NCI-H187 treated with DMSO at 0.1 percent for 48 hours (cell line): Measurements from ENCODE around the gene CAMK2B.
A peak's percentile ranks its signal among the peaks of the same experiment; 100 is the strongest.
"Not testable (repeated sequence)": the region's sequence is repeated elsewhere in the genome, so short reads cannot be mapped to it uniquely, and the experiment has no call there.

ENCODE experiments used
- DNase-seq: peaks from one replicate; lab custom pipeline; 2025; lab: John Stamatoyannopoulos, UW

Gene CAMK2B

DNA sequence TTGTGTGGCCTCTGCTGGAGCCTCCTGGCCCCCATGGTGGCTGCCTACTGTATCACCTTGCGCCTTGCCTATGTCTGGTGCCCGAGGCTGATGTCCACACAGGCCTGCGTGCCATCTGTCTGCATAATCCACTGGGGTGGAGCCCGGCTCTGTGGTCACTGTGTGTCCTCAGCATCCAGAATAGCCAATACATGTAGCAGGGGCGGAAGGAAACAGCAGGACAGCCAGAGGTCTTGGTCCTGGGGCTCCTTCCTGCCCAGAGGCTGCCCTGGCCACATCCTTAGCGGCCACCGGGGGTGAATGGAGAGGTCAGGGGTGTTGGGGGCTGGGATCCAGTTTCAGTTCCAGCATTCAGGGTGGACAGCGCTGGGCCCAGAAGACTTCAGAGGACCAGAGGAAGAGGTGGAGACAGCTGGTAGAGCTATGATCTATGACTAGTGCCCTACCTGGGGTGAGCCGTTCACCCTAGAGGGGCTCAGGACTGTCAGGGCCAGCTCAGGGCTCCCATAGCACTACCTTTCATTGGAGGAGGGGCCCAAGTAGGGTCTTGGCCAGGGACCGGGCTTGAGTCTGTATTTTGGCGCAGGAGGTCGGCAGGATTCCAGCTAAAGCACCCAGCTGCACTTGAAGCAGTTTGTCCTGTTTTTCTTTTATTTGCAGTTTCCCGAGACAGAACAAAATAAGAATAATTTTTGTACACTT is 108.7 kb downstream of the CAMK2B start:
- no peak for DNase-seq

DNA sequence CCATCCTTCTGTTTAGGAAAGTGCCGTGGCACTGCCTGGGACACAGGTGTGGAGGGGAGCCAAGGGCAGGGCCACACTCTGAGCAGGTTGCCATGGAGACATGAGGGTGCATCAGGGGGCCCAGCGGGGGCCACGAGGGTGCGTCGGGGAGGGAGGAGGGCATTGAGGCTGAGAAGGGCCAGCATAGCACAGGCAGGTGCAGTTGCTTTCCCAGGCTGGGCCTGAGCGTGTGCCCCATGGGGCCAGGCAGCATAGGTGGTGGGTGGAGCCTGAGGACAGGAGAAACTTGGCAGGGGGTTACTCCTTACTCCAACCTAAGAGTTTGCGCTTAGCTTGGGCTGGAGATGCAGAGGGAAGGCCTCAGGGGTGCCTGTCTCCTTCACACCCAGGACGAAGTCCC is 109.4 kb downstream of the CAMK2B start:
- no peak for DNase-seq

DNA sequence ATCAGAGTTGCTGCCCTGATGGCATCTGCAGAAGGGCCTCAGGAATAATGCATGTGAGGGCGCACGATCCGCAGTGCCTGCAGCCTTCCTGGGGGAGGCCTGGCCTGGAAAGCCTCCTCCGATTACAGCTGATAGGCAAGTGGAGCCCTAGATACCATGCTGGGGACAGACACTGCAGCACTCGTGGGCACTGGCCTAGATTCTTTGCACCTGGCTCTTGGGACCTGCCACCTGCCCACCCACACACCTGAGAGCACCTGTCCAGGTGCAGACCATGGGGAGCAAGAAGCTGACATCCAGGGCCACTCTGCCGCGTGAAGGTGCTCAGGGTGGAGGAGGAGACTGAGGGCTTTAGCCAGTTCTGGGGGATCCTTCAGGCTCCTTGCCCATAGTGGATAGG is 109.9 kb downstream of the CAMK2B start:
- DNase-seq = peak; percentile 21

DNA sequence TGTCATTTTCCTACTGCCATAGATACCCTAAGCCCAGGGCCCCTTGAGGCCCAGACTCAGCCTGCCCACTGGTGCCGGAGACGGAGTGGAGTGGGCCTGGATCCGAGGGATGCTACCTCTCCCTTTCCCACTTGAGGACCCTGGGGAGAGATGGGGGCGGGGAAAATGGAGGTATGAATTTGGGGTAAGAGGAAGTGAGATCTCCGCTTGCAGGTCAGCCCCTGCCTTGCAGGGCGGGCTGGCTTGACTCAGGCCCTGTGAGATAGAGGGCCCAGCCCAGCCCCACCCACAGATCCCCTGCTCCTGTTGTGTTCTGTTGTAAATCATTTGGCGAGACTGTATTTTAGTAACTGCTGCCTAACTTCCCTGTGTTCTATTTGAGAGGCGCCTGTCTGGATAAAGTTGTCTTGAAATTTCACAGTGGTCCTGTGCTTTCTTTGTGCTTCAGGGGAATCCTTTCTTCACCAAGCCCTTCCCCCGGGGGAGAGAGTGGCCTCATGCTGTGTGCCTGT is 111.5 kb downstream of the CAMK2B start:
- DNase-seq = no peak

DNA sequence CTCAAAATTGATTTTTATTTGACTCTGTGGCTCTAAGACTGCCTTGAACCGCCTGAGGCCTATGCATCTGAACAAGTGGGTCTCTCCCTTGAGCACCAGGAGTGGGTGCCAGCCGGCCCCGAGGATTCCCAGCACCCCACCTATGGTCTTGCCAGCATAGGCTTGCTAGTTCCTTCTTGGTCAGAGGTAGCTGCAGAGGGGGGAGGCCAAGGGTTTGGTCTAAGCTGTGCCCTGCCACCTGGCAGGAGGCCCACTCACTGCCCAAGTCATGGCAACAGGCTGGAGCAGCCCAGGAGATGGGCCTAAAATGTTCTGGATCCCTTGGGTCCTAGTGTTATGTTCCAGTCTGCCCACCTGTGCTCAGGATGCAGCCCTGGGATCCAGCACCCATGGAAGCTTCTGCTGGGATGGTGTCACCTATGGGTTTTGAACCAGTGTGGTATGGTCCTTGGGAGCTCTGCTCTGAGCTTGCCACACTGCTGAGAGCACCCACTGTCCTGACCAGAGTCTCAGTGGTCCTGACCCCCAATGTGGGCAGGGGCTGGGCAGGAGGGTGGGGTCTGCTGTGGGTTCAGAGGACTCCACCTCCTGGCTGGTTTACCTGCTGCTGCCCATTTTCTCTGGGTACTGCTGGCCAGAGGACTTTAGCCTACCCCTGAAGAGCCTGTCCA is 112.1 kb downstream of the CAMK2B start:
- DNase-seq = no peak

DNA sequence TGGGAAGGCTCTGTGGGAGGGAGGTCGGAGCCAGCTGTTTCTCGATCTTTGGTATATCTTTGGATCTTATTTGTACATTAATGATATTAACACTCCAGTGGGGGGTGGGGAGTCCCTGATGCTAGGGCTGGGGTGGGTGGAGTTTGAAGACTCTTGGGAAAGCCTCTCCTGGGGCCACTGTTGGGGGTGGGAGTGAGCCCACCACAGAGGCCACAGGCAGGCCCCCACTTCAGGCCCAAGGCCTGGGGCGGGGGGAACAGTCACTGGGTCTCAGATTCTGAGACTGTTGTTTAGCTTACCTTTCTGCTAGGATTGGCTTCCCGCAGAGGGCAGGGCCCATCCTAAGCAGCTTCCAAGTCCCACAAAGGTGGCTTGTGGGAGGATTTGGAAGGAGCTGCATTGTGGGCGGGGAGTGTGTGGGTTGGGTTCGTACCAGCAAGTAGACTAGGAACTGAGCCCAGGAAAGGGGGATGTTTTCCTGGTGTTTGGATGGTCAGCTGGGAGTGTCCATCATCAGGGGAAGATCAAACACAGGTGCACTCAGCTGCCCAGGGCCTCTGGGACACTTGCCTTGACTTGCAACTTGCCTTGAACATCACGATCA is 112.7 kb downstream of the CAMK2B start:
- DNase-seq = no peak

DNA sequence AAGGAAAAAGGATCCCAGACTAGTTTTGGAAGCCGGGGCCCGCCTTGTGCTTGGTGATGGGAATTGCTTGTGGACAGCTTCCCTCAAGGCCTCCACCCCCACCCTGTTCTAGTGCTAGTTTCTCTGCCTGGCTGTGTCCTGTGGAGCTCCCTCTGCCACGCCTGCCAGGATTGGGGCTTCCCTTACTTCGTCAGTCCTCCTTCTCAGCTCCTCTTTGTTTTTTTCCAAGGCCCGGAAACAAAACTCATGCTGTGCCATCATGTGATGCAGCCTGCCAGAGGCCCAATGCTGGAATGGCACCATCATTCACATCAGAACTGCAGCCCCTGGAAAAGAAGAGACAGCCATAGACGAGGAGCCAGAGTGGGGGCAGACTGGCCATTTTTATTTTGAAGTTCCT is 113.4 kb downstream of the CAMK2B start:
- DNase-seq = no peak

DNA sequence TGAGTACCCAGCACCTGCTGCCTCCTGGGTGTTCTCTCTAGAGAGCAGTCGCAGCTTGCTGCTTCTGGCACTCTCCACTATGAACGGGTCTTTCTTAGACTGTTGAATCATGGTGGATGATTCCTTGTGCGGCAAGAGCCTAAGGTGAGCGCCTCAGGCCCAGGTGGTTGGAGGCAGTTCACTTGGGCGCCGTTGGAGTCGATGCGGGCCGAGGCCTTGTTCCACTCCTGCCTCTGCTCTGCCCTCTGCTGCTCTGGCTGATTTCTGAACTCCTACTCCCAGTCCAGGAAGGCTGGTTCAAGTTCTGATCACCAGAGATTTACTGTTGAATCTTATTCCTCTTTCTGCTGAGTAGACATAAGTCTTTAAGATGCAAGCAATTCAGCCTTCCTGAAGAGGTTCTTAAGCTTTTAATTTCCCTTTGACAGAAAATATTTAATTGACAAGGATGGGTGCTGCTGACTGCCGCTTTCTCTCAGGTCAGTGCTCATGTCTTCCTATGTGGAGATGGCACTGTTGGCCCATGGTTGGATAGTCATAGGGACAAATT is 114.2 kb downstream of the CAMK2B start:
- no peak for DNase-seq

DNA sequence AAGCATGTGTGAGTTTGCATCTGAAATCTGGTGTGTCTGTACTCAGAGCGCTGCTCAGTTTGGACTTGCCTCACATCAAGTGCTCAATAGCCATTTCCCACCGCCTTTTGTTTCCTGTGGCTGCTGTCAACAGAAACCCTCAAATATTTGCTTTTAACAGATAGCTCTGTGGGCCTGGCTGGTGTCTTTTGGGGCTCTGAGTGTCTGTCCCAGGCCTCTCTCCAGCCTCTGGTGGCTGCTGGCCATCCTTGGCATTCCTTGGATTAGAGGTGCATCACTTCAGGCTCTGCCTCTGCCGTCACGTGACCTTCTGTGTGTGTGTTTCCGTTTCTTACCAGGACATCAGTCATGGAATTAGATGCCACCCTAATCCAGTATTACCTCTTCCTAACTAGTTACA is 115.3 kb downstream of the CAMK2B start:
- no peak for DNase-seq

DNA sequence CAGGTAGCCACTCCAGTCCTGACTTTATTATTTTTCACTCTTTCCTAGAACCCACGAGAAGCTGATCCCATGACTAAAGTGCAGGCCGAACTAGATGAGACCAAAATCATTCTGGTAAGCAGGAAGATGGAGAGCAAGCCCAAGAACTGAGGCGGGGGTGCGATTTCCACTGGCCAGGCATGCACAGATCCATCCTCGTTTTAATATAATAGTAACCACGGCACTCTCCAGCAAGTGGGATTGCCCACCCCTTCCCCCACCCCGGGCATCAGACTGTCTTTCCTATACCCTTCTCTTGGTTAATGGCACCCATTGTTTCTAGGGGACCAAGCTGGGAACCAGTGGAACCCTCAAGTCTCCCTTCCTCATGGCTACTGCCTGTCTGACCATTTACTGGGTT is 117.3 kb downstream of the CAMK2B start:
- DNase-seq = no peak

DNA sequence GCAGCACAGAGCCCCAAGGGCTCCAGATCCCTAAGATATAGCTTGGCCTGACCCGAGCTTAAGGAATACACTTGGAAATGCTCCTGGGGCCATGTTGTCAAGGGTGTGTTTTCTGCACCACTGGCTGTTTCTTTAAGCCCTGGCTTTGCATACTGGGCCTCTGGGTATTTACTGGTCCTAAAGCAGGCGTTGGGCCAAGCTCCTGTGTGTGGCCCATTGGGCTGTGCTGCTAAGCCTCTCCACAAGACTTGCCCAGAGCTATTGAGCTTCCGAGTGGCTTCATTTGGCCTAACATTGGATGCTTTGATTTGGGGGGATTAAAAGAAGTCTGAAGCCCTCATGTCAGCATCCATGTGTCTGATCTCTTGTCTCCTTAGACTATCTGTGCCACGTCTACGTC is 119.4 kb downstream of the CAMK2B start:
- DNase-seq = no peak

DNA sequence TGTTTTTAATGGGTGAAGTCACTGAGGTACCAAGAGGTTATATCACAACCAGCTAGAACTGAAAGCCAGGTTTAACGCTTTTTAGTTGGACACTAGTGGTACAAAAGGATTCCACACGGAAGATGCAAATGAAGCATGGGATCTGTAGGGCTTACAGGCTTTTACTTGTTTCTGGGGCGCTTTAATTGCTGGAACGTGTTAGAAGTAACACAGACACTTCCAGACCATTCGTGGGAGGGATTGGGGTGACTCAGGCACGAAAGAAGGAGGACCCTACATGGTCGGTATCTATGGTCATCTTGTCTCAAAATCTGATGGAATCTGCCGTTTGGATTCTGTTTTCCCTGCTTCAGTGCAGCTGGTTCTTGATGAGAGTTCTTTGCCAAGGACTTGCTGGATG is 123.6 kb downstream of the CAMK2B start:
- DNase-seq = no peak

DNA sequence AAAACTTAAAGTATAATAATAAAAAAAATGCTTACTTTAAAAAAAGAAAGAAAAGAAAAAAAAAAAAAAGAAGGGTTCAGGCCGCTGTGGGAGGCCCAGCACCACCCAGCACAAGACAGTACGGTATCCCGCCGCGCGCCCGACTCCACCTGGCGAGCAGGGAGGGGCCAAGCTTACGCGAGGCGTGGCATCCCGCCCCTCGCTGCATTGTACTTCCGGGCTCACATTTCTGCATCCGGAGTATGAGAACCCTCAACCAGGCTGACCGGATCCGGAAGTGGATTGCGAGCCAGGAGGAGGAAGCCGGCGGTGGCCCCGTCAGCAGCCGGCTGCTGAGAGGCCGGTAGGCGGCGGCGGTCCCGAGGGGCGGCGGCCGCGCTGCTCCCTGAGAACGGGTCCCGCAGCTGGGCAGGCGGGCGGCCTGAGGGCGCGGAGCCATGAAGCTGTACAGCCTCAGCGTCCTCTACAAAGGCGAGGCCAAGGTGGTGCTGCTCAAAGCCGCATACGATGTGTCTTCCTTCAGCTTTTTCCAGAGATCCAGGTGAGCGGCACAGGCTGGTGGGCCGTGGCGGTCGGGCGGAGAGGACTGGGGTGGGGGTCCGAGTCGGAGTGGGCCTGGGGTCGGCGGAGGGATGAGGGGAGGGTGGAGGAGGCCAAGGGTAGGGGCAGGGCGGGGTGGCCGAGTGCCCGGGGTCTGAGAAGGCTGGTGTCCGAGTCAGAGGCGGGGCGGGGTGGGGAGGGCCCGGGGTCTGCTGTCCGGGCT is 124.5 kb downstream of the CAMK2B start, which contains the start of gene YKT6:
YKT6 (plus strand) TSS at position 280 of the 763 bp plus-strand sequence; CDS start at position 438, 158 bp downstream.
- peak; percentile 76 for DNase-seq

DNA sequence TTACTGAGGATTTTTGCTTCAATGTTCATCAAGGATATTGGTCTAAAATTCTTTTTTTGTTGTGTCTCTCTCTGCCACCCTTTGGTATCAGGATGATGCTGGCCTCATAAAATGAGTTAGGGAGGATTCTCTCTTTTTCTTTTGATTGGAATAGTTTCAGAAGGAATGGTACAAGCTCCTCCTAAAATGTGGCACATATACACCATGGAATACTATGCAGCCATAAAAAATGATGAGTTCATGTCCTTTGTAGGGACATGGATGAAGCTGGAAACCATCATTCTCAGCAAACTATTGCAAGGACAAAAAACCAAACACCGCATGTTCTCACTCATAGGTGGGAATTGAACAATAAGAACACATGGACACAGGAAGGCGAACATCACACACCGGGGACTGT is 125.2 kb downstream of the CAMK2B start:
- DNase-seq = not testable (repeated sequence)

DNA sequence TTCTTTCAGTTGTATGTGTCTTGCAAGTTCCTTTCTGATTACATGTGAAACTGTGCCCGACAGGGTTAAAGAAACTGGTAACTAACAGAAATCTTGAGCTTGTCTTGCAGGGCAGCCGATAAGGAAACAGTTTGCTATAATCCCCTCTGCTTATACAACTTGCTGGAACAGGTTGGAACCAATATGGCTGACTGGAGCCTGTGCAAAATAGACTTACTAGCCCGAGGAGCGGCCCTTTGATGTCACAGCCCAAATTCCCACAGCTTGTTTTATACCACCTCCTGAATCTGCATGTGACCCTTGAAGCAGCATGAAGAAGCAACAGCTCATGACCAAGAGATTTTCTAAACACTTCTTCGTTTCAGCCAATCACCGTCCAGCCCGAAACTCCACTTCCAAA is 127.9 kb downstream of the CAMK2B start:
- no peak for DNase-seq

DNA sequence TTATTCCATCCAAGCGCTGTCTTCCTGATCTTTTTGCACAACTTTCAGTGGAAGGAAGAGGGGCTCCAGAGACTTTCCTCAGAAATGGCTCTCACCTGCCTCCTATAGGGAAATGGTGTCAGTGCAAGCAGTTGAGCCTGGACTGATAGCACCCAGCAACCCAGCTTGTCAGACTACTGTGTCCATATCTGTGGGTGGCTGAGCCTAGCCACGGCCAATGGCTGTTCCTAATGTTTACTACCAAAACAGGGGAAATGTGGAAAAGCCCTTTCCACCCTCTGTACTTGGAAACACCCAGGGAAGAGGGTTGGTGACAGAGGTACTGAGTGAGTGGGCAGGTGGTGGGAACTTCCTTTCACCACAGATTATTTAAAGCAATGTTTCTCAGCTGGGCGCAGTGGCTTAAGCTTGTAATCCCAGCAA is 128.9 kb downstream of the CAMK2B start:
- DNase-seq = no peak

DNA sequence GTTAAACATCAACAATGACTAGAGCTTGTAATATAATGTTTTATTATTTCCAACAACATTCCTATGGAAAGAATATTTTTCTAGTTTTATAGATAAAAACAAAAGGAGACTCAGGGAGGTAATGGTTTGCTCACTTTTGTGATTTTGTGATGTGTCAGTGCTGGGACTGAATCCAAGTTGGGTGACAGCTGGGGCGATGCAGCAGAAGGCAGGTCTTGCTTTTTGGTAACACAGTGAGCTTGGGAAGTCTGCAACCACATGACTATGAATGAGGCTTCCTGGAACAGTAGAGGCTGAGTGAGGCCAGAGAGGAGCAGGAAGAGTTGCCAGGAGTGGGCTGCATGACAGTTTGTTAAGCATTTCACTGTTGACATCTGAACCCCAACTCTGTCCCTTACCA is 129.5 kb downstream of the CAMK2B start:
- no peak for DNase-seq

DNA sequence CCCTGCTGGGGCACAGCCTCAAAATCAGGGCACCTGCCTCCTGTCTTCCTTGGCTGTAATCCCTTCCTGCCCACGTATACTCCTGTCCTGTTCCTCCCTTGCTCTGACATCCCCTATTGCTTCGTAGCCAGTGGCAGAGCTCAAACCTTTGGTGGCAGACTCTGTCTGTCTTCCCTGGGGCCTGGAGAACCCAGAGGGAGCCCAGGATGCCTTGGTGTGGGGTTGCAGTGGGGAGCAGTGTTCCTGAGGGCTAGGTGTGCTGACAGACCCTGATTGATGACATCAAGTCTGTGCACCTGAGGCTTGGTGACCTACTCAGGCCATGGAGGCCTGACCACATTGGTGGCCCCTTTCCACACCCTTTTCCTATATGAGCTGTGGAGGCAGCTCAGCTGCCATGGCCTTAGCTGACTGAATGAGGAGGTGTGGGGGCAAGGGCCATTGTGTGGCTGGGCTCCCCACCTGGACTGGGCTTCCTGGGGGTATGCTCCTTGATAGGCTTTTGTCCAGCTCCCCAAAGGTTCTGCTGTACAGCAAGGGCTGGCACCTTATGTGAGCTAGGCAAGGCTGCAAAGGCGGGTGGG is 130.7 kb downstream of the CAMK2B start:
- DNase-seq = no peak

DNA sequence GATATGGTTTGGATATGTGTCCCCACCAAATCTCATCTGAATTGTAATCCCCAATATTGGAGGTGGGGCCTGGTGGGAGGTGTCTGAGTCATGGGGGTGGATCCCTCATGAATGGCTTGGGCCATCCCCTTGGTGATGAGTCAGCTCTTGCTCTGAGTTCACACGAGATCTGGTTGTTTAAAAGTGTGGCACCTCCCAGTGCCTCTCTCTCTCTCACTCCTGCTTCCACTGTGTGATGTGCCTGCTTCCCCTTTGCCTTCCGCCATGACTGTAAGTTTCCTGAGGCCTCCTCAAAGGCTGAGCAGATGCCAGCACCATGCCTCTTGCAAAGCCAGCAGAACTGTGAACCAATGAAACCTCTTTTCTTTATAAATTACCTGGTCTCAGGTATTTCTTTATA is 131.3 kb downstream of the CAMK2B start:
- no peak for DNase-seq

DNA sequence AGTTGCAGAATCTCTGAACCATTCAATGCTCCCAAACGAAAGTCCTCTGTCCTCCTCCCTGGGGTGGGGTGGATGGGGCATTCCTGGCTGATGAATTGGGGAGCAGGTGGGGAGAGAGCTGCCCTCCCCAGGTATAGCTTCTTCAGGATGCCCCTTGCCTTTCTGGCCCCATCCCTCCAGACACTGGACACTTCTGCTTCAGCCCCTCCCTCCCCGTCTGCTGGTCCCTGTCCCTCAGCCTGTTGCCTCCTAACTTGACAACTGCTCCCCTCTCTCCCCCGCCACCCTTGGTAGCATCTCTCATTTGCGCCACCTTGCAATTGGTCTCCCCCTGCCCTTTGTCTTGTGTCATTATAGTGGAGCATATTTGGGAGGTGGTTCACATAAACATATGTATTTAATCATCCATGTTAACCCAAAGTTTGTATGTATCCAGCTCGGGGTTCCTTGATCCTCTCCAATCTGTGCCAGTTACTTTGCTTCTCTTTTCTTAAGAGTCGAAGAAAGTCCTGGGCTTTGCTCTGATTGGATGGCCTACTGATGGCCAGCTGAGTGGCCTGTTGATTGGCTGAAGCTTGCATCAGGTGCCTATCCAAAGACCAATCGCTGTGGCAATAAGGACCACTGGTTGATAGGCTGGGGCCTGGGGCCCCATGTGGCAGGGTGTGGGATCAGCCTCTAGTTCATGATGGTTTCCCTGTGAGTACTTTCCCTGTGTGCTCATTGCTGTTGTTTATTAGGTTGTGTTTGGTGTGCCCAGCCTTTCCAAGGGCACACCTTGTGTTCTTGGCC is 132.2 kb downstream of the CAMK2B start:
- no peak for DNase-seq

DNA sequence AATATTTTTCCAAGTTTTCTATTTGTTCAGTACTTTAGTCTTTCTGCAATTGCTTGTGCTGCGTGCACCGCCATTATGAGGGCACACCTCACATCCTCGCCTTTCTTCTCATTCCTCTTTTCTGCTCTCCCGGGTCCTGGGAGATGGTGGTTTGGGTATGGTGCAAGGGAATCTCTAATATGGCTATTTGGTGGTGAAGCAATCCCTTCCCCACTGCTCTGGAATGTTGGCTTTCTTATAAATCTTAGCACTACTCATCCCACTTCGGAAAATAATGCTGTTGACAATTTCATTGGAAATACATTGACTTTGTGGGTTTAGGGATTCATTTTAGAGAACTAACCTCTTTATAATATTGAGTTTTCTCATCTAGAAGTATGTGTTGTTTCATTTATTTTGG is 134.2 kb downstream of the CAMK2B start:
- no peak for DNase-seq
